K562 (cell line): ENCODE results near the gene PLEKHM3. TPM values are rescaled to one million over a fixed set of nuclear protein-coding genes. Genes with fewer than 3 reads are reported as not detected.

Experiments
- ATAC-seq: fragments of 200-7000 bp; cut with Tn5 transposase; 3 replicates; pipeline ENCODE4 v1.9.1; 2020; ENCODE audit warnings: moderate library complexity
- BruUV-seq: library from RNA; stranded (reverse); fragments of 400-500 nt; replicated peaks from 2 replicates; lab custom pipeline; 2021; lab: Mats Ljungman, UMichigan
- CTCF ChIA-PET: fragments of 300-600 bp; formaldehyde crosslinking; extraction: SDS; loops from one replicate; lab custom pipeline; 2021; ENCODE audit warnings: low intra/inter-chr PET ratio; lab: Yijun Ruan, JAX
- POLR2A ChIA-PET: fragments of 300-600, 350-650 bp; sonication (Branson Sonifier 250); formaldehyde crosslinking; extraction: SDS; loops from one replicate; lab custom pipeline; 2021; ENCODE audit warnings: antibody characterized with exemption, inconsistent platforms; lab: Yijun Ruan, JAX
- DNase-seq, 4 experiments: peaks; one replicate each; pipeline versions ENCODE4 v3.0.0 to v3.0.0-alpha.2; 2011 to 2018; ENCODE audit warnings: low spot score in 3 of 4, mixed read lengths in 3 of 4; ENCODE audit errors: extremely low read depth in 1 of 4
- FAIRE-seq: peaks from 2 replicates; lab custom pipeline; 2011; peaks lifted over from hg19 to GRCh38; lab: Jason Lieb, UNC
- H2AFZ ChIP-seq: 2 replicates; pipeline ENCODE4 v1.6.0; 2011; ENCODE audit warnings: low read depth, low read length, control low read depth, inconsistent platforms
- H3K27ac ChIP-seq: fragments of 200-600 bp; 3 replicates; pipeline ENCODE4 v1.8.0; 2011; ENCODE audit warnings: low read depth, mild to moderate bottlenecking, control low read depth, inconsistent platforms, low read length, moderate library complexity, mixed read lengths; ENCODE audit errors: extremely low read depth
- H3K27me3 ChIP-seq, 2 experiments: fragments of 300-600 bp in 1 of 2; 2 replicates in 1 of 2; 3 replicates in 1 of 2; pipeline versions ENCODE4 v1.6.0 to v1.8.0; 2011; ENCODE audit warnings: inconsistent platforms in 2 of 2, low read length in 2 of 2, mild to moderate bottlenecking in 1 of 2, mixed read lengths in 1 of 2, moderate library complexity in 1 of 2; ENCODE audit not compliant: control insufficient read depth in 2 of 2, insufficient read depth in 2 of 2
- H3K36me3 ChIP-seq: fragments of 300-600 bp; 3 replicates; pipeline ENCODE4 v1.8.0; 2011; ENCODE audit warnings: mild to moderate bottlenecking, low read length, inconsistent platforms; ENCODE audit not compliant: control insufficient read depth, insufficient read depth
- H3K4me1 ChIP-seq, 2 experiments: fragments of 200-600 bp in 1 of 2; replicated peaks in 1 of 2; 2 replicates in 1 of 2; 3 replicates in 1 of 2; pipeline versions ENCODE4 v1.5.1 to v1.8.0; 2011; ENCODE audit warnings: inconsistent platforms in 2 of 2, low read length in 2 of 2, mild to moderate bottlenecking in 1 of 2, mixed read lengths in 1 of 2, moderate library complexity in 1 of 2; ENCODE audit not compliant: control insufficient read depth in 2 of 2, insufficient read depth in 2 of 2
- H3K4me2 ChIP-seq: 2 replicates; pipeline ENCODE4 v1.6.1; 2011; ENCODE audit warnings: low read length, control low read depth, inconsistent platforms, mixed read lengths; ENCODE audit not compliant: insufficient read depth
- H3K4me3 ChIP-seq: fragments of 200-600 bp; sonication (generic), shearing (Covaris generic); 2 replicates; pipeline ENCODE4 v1.5.1; 2016; ENCODE audit warnings: control low read depth, inconsistent platforms
- H3K79me2 ChIP-seq: fragments of 200-600 bp; 3 replicates; pipeline ENCODE4 v1.8.0; 2011; ENCODE audit warnings: low read length, inconsistent platforms; ENCODE audit not compliant: control insufficient read depth, insufficient read depth
- H3K9ac ChIP-seq, 2 experiments: 2 replicates each; pipeline versions ENCODE4 v1.6.0 to v1.6.1; 2011; ENCODE audit warnings: low read depth in 2 of 2, low read length in 2 of 2, control low read depth in 1 of 2, inconsistent platforms in 1 of 2, mild to moderate bottlenecking in 1 of 2, mixed read lengths in 1 of 2; ENCODE audit not compliant: insufficient read depth in 1 of 2
- H3K9me1 ChIP-seq: one replicate; pipeline ENCODE4 v1.6.0; 2011; ENCODE audit warnings: inconsistent platforms, mild to moderate bottlenecking, low read length, moderate library complexity; ENCODE audit not compliant: control insufficient read depth, insufficient read depth
- H3K9me3 ChIP-seq: replicated peaks from 2 replicates; pipeline ENCODE4 v1.5.1; 2011; ENCODE audit warnings: low read depth, low read length, inconsistent platforms; ENCODE audit not compliant: control insufficient read depth, insufficient read depth
- H4K20me1 ChIP-seq: replicated peaks from 2 replicates; pipeline ENCODE4 v1.6.1; 2011; ENCODE audit warnings: low read length, inconsistent platforms, mixed read lengths; ENCODE audit not compliant: control insufficient read depth, insufficient read depth
- RBM14 ChIP-seq: fragments of 200-400 bp; formaldehyde crosslinking; IDR thresholded peaks from 2 replicates; pipeline ENCODE4 v1.6.1; 2018; ENCODE audit warnings: low read depth, mild to moderate bottlenecking, low read length, moderate library complexity, borderline replicate concordance; ENCODE audit not compliant: insufficient read depth
- WGBS: fragments of 100-300 bp; shearing (Covaris generic); methylation state at CpG from one replicate; pipeline ENCODE4 v1.1.6; 2016; ENCODE audit warnings: low coverage, mixed read lengths; ENCODE audit not compliant: insufficient coverage; ENCODE audit errors: missing lambda C conversion rate; 5-methylcytosine and 5-hydroxymethylcytosine counted together
- in situ Hi-C: fragments of 300-500 bp; cut with MboI; formaldehyde crosslinking; loops from 4 replicates; pipeline ENCODE4 v1.15.0; 2018; ENCODE audit warnings: inconsistent platforms, mixed read lengths
- intact Hi-C: fragments of 100-400 bp; cut with micrococcal nuclease; formaldehyde crosslinking; loops from 2 replicates; pipeline ENCODE4 v1.14.2; 2022
- polyA plus RNA-seq, 8 experiments: library from polyadenylated mRNA; depleted of rRNA in 4 of 8; stranded (reverse) in 5 of 8; unstranded in 3 of 8; fragments of >200 nt; fragmentation: Nextera tagmentation in 2 of 8; fragmentation: Illumina TruSeq in 1 of 8; extraction: Ambion mirVana in 2 of 8; extraction: Trizol in 1 of 8; gene quantifications; 2 replicates each; pipeline versions ENCODE4 v1.2.1 to v1.2.3, GENCODE V29; 2011 to 2014; ENCODE audit warnings: inconsistent platforms in 1 of 8, missing spikeins in 1 of 8
- total RNA-seq, 7 experiments: library from RNA; depleted of rRNA in 6 of 7; stranded (reverse); fragments of >200 nt in 6 of 7; fragmentation: Illumina TruSeq in 2 of 7; extraction: Trizol in 2 of 7; gene quantifications; 2 replicates each; pipeline versions ENCODE4 v1.2.1 to v1.2.3, GENCODE V29; 2011 to 2021; ENCODE audit warnings: low replicate concordance in 1 of 7
- TF ChIP-seq, protein P1 (sequence below): fragments of 150-350 bp; conservative IDR thresholded peaks from 2 replicates; pipeline ENCODE4 v1.6.1; 2014; ENCODE audit warnings: low read length
- TF ChIP-seq, protein P2 (sequence below): sonication (generic); formaldehyde crosslinking; IDR thresholded peaks from 2 replicates; pipeline ENCODE4 v1.8.0; 2023; ENCODE audit warnings: mild to moderate bottlenecking, missing genetic modification reagents
- TF ChIP-seq, protein P3 (sequence below), 3 experiments: fragments of 200-800 bp in 1 of 3; fragments of 250-450 bp in 1 of 3; fragments of 450-650 bp in 1 of 3; sonication (Bioruptor Pico) in 1 of 3; sonication (Bioruptor generic) in 1 of 3; formaldehyde crosslinking in 1 of 3; IDR thresholded peaks; 2 replicates each; pipeline versions ENCODE4 v1.6.1 to v1.8.0; 2016 to 2022; ENCODE audit warnings: mild to moderate bottlenecking in 2 of 3, missing genetic modification characterization in 2 of 3, missing compliant biosample characterization in 1 of 3, moderate library complexity in 1 of 3
- TF ChIP-seq, protein P4 (sequence below): fragments of 450-650 bp; IDR thresholded peaks from 2 replicates; pipeline ENCODE4 v1.6.1; 2017; ENCODE audit warnings: antibody characterized with exemption, mild to moderate bottlenecking

The PLEKHM3 gene
- total and polyA plus RNA-seq, 9 of the 15 experiments (the other 6 are each of a cell fraction or from before 2014, with no cell fraction given), result 0.24 to 1.6 (median 1.0) TPM

DNA sequence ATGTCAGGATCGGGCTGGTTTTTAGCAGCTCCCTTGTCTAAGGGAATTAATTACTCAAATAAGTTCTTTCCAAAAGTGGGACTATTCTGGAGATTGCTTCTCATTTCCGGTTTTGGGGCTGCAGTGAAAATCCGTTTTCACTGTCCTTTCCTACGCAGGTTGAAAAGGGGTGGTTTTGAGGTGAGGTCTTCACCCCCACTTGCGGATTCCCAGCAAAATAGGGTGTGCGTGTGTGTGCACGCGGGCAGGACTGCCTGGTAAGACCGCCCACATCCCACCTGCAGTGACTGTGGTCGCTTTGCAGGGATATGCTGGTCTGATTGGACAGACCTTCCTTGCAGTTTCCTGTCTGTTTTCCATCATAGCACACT, 472 bp upstream of the PLEKHM3 start:
- Histone ChIP-seq H2AFZ (peak overlapping the region; percentile 100), H4K20me1 (no peaks in the 10 kb centered on the region), H3K9me3 (no peaks in the 10 kb centered on the region; the same call in 1 of the 2 replicates), H3K9me1 (no peaks in the 10 kb centered on the region), H3K4me3 (peak overlapping the region; percentile 58), H3K4me2 (peak overlapping the region; percentile 87), H3K4me1 (peaks cover 4 to 6% of the 10 kb centered on the region in 2 experiments; a peak in 4 of 5 replicates), H3K79me2 (no peaks in the 10 kb centered on the region), H3K36me3 (no peaks in the 10 kb centered on the region), H3K9ac (peak overlapping the region; percentile 68 to 90), H3K27me3 (no peaks in the 10 kb centered on the region), H3K27ac (peak overlapping the region; percentile 76)
- WGBS, result 45% methylated on average over 4 of the region's 10 CpGs
- TSS peak; percentile 76 for BruUV-seq
- FAIRE-seq (no peak), DNase-seq (no peak), ATAC-seq (peak; percentile 9; the same call in 2 of the 3 replicates)
- POLR2A ChIA-PET, result interaction anchor here (0.6 to 1.4 kb wide), 8 partner anchors 10 to 419 kb away, joined by 3 to 4 read pairs (median 3); no protein-coding TSS in a partner anchor
- intact Hi-C loops (no loop called here), in situ Hi-C loops (loop anchor here (5.0 kb wide), 1 partner anchor 278 kb away; no protein-coding TSS in a partner anchor)
- CTCF ChIA-PET, result no interaction called here
- TF ChIP-seq, protein P1, sequence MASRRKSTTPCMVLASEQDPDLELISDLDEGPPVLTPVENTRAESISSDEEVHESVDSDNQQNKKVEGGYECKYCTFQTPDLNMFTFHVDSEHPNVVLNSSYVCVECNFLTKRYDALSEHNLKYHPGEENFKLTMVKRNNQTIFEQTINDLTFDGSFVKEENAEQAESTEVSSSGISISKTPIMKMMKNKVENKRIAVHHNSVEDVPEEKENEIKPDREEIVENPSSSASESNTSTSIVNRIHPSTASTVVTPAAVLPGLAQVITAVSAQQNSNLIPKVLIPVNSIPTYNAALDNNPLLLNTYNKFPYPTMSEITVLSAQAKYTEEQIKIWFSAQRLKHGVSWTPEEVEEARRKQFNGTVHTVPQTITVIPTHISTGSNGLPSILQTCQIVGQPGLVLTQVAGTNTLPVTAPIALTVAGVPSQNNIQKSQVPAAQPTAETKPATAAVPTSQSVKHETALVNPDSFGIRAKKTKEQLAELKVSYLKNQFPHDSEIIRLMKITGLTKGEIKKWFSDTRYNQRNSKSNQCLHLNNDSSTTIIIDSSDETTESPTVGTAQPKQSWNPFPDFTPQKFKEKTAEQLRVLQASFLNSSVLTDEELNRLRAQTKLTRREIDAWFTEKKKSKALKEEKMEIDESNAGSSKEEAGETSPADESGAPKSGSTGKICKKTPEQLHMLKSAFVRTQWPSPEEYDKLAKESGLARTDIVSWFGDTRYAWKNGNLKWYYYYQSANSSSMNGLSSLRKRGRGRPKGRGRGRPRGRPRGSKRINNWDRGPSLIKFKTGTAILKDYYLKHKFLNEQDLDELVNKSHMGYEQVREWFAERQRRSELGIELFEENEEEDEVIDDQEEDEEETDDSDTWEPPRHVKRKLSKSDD, result no peak
- TF ChIP-seq, protein P2, sequence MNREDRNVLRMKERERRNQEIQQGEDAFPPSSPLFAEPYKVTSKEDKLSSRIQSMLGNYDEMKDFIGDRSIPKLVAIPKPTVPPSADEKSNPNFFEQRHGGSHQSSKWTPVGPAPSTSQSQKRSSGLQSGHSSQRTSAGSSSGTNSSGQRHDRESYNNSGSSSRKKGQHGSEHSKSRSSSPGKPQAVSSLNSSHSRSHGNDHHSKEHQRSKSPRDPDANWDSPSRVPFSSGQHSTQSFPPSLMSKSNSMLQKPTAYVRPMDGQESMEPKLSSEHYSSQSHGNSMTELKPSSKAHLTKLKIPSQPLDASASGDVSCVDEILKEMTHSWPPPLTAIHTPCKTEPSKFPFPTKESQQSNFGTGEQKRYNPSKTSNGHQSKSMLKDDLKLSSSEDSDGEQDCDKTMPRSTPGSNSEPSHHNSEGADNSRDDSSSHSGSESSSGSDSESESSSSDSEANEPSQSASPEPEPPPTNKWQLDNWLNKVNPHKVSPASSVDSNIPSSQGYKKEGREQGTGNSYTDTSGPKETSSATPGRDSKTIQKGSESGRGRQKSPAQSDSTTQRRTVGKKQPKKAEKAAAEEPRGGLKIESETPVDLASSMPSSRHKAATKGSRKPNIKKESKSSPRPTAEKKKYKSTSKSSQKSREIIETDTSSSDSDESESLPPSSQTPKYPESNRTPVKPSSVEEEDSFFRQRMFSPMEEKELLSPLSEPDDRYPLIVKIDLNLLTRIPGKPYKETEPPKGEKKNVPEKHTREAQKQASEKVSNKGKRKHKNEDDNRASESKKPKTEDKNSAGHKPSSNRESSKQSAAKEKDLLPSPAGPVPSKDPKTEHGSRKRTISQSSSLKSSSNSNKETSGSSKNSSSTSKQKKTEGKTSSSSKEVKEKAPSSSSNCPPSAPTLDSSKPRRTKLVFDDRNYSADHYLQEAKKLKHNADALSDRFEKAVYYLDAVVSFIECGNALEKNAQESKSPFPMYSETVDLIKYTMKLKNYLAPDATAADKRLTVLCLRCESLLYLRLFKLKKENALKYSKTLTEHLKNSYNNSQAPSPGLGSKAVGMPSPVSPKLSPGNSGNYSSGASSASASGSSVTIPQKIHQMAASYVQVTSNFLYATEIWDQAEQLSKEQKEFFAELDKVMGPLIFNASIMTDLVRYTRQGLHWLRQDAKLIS, result 0 out of 2 replicates have a peak, but pooled peaks have one; percentile 5
- TF ChIP-seq RBM14, result no peak
- TF ChIP-seq, protein P3, sequence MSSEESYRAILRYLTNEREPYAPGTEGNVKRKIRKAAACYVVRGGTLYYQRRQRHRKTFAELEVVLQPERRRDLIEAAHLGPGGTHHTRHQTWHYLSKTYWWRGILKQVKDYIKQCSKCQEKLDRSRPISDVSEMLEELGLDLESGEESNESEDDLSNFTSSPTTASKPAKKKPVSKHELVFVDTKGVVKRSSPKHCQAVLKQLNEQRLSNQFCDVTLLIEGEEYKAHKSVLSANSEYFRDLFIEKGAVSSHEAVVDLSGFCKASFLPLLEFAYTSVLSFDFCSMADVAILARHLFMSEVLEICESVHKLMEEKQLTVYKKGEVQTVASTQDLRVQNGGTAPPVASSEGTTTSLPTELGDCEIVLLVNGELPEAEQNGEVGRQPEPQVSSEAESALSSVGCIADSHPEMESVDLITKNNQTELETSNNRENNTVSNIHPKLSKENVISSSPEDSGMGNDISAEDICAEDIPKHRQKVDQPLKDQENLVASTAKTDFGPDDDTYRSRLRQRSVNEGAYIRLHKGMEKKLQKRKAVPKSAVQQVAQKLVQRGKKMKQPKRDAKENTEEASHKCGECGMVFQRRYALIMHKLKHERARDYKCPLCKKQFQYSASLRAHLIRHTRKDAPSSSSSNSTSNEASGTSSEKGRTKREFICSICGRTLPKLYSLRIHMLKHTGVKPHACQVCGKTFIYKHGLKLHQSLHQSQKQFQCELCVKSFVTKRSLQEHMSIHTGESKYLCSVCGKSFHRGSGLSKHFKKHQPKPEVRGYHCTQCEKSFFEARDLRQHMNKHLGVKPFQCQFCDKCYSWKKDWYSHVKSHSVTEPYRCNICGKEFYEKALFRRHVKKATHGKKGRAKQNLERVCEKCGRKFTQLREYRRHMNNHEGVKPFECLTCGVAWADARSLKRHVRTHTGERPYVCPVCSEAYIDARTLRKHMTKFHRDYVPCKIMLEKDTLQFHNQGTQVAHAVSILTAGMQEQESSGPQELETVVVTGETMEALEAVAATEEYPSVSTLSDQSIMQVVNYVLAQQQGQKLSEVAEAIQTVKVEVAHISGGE (CRISPR knock-in tag; IDR thresholded peaks at IDR 0.05), result peak in 1 of 3 experiments; percentile 93; a peak in 2 of 6 replicates
- TF ChIP-seq, protein P4, sequence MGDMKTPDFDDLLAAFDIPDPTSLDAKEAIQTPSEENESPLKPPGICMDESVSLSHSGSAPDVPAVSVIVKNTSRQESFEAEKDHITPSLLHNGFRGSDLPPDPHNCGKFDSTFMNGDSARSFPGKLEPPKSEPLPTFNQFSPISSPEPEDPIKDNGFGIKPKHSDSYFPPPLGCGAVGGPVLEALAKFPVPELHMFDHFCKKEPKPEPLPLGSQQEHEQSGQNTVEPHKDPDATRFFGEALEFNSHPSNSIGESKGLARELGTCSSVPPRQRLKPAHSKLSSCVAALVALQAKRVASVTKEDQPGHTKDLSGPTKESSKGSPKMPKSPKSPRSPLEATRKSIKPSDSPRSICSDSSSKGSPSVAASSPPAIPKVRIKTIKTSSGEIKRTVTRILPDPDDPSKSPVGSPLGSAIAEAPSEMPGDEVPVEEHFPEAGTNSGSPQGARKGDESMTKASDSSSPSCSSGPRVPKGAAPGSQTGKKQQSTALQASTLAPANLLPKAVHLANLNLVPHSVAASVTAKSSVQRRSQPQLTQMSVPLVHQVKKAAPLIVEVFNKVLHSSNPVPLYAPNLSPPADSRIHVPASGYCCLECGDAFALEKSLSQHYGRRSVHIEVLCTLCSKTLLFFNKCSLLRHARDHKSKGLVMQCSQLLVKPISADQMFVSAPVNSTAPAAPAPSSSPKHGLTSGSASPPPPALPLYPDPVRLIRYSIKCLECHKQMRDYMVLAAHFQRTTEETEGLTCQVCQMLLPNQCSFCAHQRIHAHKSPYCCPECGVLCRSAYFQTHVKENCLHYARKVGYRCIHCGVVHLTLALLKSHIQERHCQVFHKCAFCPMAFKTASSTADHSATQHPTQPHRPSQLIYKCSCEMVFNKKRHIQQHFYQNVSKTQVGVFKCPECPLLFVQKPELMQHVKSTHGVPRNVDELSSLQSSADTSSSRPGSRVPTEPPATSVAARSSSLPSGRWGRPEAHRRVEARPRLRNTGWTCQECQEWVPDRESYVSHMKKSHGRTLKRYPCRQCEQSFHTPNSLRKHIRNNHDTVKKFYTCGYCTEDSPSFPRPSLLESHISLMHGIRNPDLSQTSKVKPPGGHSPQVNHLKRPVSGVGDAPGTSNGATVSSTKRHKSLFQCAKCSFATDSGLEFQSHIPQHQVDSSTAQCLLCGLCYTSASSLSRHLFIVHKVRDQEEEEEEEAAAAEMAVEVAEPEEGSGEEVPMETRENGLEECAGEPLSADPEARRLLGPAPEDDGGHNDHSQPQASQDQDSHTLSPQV, result no peak
